ENCODE measurements around the gene GRID1. TPM values are rescaled to one million over a fixed set of nuclear protein-coding genes. Genes with fewer than 3 reads are reported as not detected.

GRID1 gene
- polyA plus RNA-seq, 4 donors = 0.27 to 1.1 (median 0.40) TPM; not detected in 1

GRCh38 chr10:86254526-86255174, 111.9 kb downstream of the GRID1 start:
- WGBS, 3 donors = 46 to 63% (median 50%) methylated on average over 6 of the region's 6 CpGs
- peaks cover 0 to 2% of the 10 kb centered on the region in 2 donors for H3K9me3 ChIP-seq (ENCODE audit: control insufficient read depth in 2 of 2, insufficient read depth in 1 of 2, low read depth in 1 of 2, low read length in 1 of 2)
- H3K27me3 ChIP-seq (ENCODE audit: control insufficient read depth in 3 of 3, insufficient read depth in 3 of 3, low read length in 3 of 3) = no peaks in the 10 kb centered on the region
- FAIRE-seq = no peak
- no peaks in the 10 kb centered on the region for H3K4me1 ChIP-seq (ENCODE audit: control insufficient read depth in 3 of 3, insufficient read depth in 2 of 3, low read depth in 1 of 3, low read length in 2 of 3)
- peak in 1 of 2 donors; percentile 5 for DNase-seq
- H3K27ac ChIP-seq (ENCODE audit: low read depth in 1 of 3, low read length in 2 of 3) = no peak overlapping the region
- no peaks in the 10 kb centered on the region for H3K36me3 ChIP-seq (ENCODE audit: control insufficient read depth in 3 of 3, insufficient read depth in 2 of 3, low read depth in 1 of 3, low read length in 3 of 3)
- no peak overlapping the region for H3K4me3 ChIP-seq (ENCODE audit: low read depth in 1 of 3, low read length in 3 of 3)

GRCh38 chr10:86254081-86254480, 112.5 kb downstream of the GRID1 start:
- Histone ChIP-seq H3K27me3 (ENCODE audit: control insufficient read depth in 3 of 3, insufficient read depth in 3 of 3, low read length in 3 of 3) (no peaks in the 10 kb centered on the region), H3K4me1 (ENCODE audit: control insufficient read depth in 3 of 3, insufficient read depth in 2 of 3, low read depth in 1 of 3, low read length in 2 of 3) (no peaks in the 10 kb centered on the region), H3K9me3 (ENCODE audit: control insufficient read depth in 2 of 2, insufficient read depth in 1 of 2, low read depth in 1 of 2, low read length in 1 of 2) (peaks cover 0 to 2% of the 10 kb centered on the region in 2 donors), H3K4me3 (ENCODE audit: low read depth in 1 of 3, low read length in 3 of 3) (no peak overlapping the region), H3K27ac (ENCODE audit: low read depth in 1 of 3, low read length in 2 of 3) (no peak overlapping the region), H3K36me3 (ENCODE audit: control insufficient read depth in 3 of 3, insufficient read depth in 2 of 3, low read depth in 1 of 3, low read length in 3 of 3) (no peaks in the 10 kb centered on the region)
- no peak for FAIRE-seq
- DNase-seq = no peak

- DNase-seq (peak in 1 of 2 donors; percentile 8), FAIRE-seq (no peak)
- WGBS, 3 donors = 31 to 43% (median 43%) methylated on average over 14 of the region's 14 CpGs
Observed at GRCh38 chr10:86253091-86254072, 113.2 kb downstream of the GRID1 start.

GRCh38 chr10:86252556-86252955, 114.0 kb downstream of the GRID1 start:
- Histone ChIP-seq H3K27me3 (ENCODE audit: control insufficient read depth in 3 of 3, insufficient read depth in 3 of 3, low read length in 3 of 3) (no peaks in the 10 kb centered on the region), H3K9me3 (ENCODE audit: control insufficient read depth in 2 of 2, insufficient read depth in 1 of 2, low read depth in 1 of 2, low read length in 1 of 2) (peaks cover 0 to 2% of the 10 kb centered on the region in 2 donors), H3K4me3 (ENCODE audit: low read depth in 1 of 3, low read length in 3 of 3) (no peak overlapping the region), H3K4me1 (ENCODE audit: control insufficient read depth in 3 of 3, insufficient read depth in 2 of 3, low read depth in 1 of 3, low read length in 2 of 3) (no peaks in the 10 kb centered on the region), H3K27ac (ENCODE audit: low read depth in 1 of 3, low read length in 2 of 3) (no peak overlapping the region), H3K36me3 (ENCODE audit: control insufficient read depth in 3 of 3, insufficient read depth in 2 of 3, low read depth in 1 of 3, low read length in 3 of 3) (no peaks in the 10 kb centered on the region)
- no peak for FAIRE-seq
- WGBS, 3 donors = 33 to 50% (median 36%) methylated on average over 3 of the region's 3 CpGs
- DNase-seq = no peak

More at GRCh38 chr10:86253091-86254072, 113.2 kb downstream of the GRID1 start:
- Histone ChIP-seq H3K27ac (ENCODE audit: low read depth in 1 of 3, low read length in 2 of 3) (no peak overlapping the region), H3K36me3 (ENCODE audit: control insufficient read depth in 3 of 3, insufficient read depth in 2 of 3, low read depth in 1 of 3, low read length in 3 of 3) (no peaks in the 10 kb centered on the region), H3K4me1 (ENCODE audit: control insufficient read depth in 3 of 3, insufficient read depth in 2 of 3, low read depth in 1 of 3, low read length in 2 of 3) (no peaks in the 10 kb centered on the region), H3K4me3 (ENCODE audit: low read depth in 1 of 3, low read length in 3 of 3) (no peak overlapping the region), H3K27me3 (ENCODE audit: control insufficient read depth in 3 of 3, insufficient read depth in 3 of 3, low read length in 3 of 3) (no peaks in the 10 kb centered on the region), H3K9me3 (ENCODE audit: control insufficient read depth in 2 of 2, insufficient read depth in 1 of 2, low read depth in 1 of 2, low read length in 1 of 2) (peaks cover 0 to 2% of the 10 kb centered on the region in 2 donors)

DNA sequence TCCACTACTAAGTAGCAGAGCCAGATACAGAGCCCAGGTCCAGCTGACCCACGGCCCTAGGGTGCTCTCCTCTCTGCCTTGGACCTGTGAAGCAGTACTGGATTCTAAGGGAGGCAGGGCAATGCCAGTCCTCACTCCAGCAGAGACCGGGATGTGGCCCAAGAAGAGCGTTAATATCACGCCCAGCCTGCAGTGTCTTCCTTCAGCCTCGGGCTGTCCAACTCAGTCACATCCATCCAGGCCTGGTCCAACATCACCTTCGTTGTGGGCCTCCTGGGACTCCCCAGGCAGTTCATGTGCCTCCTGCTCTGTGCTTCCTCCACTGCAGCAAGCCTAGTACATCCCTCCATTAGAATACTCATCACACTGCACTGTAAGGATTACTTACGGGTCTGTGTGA, 114.5 kb downstream of the GRID1 start:
- Histone ChIP-seq H3K9me3 (ENCODE audit: control insufficient read depth in 2 of 2, insufficient read depth in 1 of 2, low read depth in 1 of 2, low read length in 1 of 2) (peaks cover 0 to 2% of the 10 kb centered on the region in 2 donors), H3K36me3 (ENCODE audit: control insufficient read depth in 3 of 3, insufficient read depth in 2 of 3, low read depth in 1 of 3, low read length in 3 of 3) (no peaks in the 10 kb centered on the region), H3K4me1 (ENCODE audit: control insufficient read depth in 3 of 3, insufficient read depth in 2 of 3, low read depth in 1 of 3, low read length in 2 of 3) (no peaks in the 10 kb centered on the region), H3K27me3 (ENCODE audit: control insufficient read depth in 3 of 3, insufficient read depth in 3 of 3, low read length in 3 of 3) (no peaks in the 10 kb centered on the region), H3K4me3 (ENCODE audit: low read depth in 1 of 3, low read length in 3 of 3) (no peak overlapping the region), H3K27ac (ENCODE audit: low read depth in 1 of 3, low read length in 2 of 3) (no peak overlapping the region)
- WGBS, 3 donors = 60 to 83% (median 61%) methylated on average over 7 of the region's 7 CpGs
- DNase-seq (no peak), FAIRE-seq (no peak)

- H3K9me3 ChIP-seq (ENCODE audit: control insufficient read depth in 2 of 2, insufficient read depth in 1 of 2, low read depth in 1 of 2, low read length in 1 of 2) = peaks cover 0 to 2% of the 10 kb centered on the region in 2 donors
- 62 to 87% (median 83%) methylated on average over 2 of the region's 2 CpGs for WGBS, 3 donors
- FAIRE-seq = no peak
- no peak overlapping the region for H3K27ac ChIP-seq (ENCODE audit: low read depth in 1 of 3, low read length in 2 of 3)
- H3K27me3 ChIP-seq (ENCODE audit: control insufficient read depth in 3 of 3, insufficient read depth in 3 of 3, low read length in 3 of 3) = no peaks in the 10 kb centered on the region
- H3K4me3 ChIP-seq (ENCODE audit: low read depth in 1 of 3, low read length in 3 of 3) = no peak overlapping the region
- H3K36me3 ChIP-seq (ENCODE audit: control insufficient read depth in 3 of 3, insufficient read depth in 2 of 3, low read depth in 1 of 3, low read length in 3 of 3) = no peaks in the 10 kb centered on the region
- no peaks in the 10 kb centered on the region for H3K4me1 ChIP-seq (ENCODE audit: control insufficient read depth in 3 of 3, insufficient read depth in 2 of 3, low read depth in 1 of 3, low read length in 2 of 3)
- no peak for DNase-seq
Observed at GRCh38 chr10:86251426-86251825, 115.2 kb downstream of the GRID1 start.

DNA sequence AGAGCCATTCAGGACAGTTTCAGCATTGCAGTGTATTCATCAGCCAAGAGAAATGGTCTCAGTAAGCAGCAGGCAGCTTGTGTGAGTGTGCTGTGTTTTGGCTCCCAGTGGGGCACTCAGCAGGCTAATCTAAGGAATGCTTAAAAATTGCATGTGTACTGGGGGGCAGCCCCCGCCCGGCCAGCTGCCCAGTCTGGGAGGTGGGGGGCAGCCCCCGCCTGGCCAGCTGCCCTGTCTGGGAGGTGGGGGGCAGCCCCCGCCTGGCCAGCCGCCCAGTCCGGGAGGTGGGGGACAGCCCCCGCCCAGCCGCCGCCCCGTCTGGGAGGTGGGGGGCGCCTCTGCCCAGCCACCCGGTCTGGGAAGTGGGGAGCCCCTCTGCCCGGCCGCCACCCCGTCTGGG, 116.2 kb downstream of the GRID1 start:
- FAIRE-seq (no peak), DNase-seq (no peak)
- Histone ChIP-seq H3K4me1 (ENCODE audit: control insufficient read depth in 3 of 3, insufficient read depth in 2 of 3, low read depth in 1 of 3, low read length in 2 of 3) (no peaks in the 10 kb centered on the region), H3K27ac (ENCODE audit: low read depth in 1 of 3, low read length in 2 of 3) (no peak overlapping the region), H3K4me3 (ENCODE audit: low read depth in 1 of 3, low read length in 3 of 3) (no peak overlapping the region), H3K36me3 (ENCODE audit: control insufficient read depth in 3 of 3, insufficient read depth in 2 of 3, low read depth in 1 of 3, low read length in 3 of 3) (no peaks in the 10 kb centered on the region), H3K27me3 (ENCODE audit: control insufficient read depth in 3 of 3, insufficient read depth in 3 of 3, low read length in 3 of 3) (no peaks in the 10 kb centered on the region), H3K9me3 (ENCODE audit: control insufficient read depth in 2 of 2, insufficient read depth in 1 of 2, low read depth in 1 of 2, low read length in 1 of 2) (peaks cover 0 to 2% of the 10 kb centered on the region in 2 donors)
- 87 to 93% (median 87%) methylated on average over 10 to 15 of the region's 15 CpGs for WGBS, 3 donors

GRCh38 chr10:86249794-86250193, 116.8 kb downstream of the GRID1 start:
- FAIRE-seq (no peak), DNase-seq (no peak)
- H3K4me1 ChIP-seq (ENCODE audit: control insufficient read depth in 3 of 3, insufficient read depth in 2 of 3, low read depth in 1 of 3, low read length in 2 of 3) = no peaks in the 10 kb centered on the region
- H3K27me3 ChIP-seq (ENCODE audit: control insufficient read depth in 3 of 3, insufficient read depth in 3 of 3, low read length in 3 of 3) = no peaks in the 10 kb centered on the region
- H3K36me3 ChIP-seq (ENCODE audit: control insufficient read depth in 3 of 3, insufficient read depth in 2 of 3, low read depth in 1 of 3, low read length in 3 of 3) = no peaks in the 10 kb centered on the region
- no peak overlapping the region for H3K27ac ChIP-seq (ENCODE audit: low read depth in 1 of 3, low read length in 2 of 3)
- H3K4me3 ChIP-seq (ENCODE audit: low read depth in 1 of 3, low read length in 3 of 3) = no peak overlapping the region
- peaks cover 0 to 2% of the 10 kb centered on the region in 2 donors for H3K9me3 ChIP-seq (ENCODE audit: control insufficient read depth in 2 of 2, insufficient read depth in 1 of 2, low read depth in 1 of 2, low read length in 1 of 2)
